OCI-LY3 (cell line): ENCODE results near the gene DNAJC22.
"Not testable (repeated sequence)": the region's sequence is repeated elsewhere in the genome, so short reads cannot be mapped to it uniquely, and the experiment has no call there.

Source experiments
- H2AFZ ChIP-seq: fragments of 200-600, 300-600 bp; shearing (Covaris generic); 2 replicates; pipeline ENCODE4 v1.6.0; 2014; ENCODE audit warnings: antibody characterized with exemption, low read depth, low read length
- H3K27ac ChIP-seq: fragments of 200-600, 300-600 bp; sonication (generic); 2 replicates; pipeline ENCODE4 v1.5.1; 2014; ENCODE audit warnings: mild to moderate bottlenecking, low read length, moderate library complexity, mixed read lengths
- H3K27me3 ChIP-seq: fragments of 200-600, 300-600 bp; sonication (generic); 2 replicates; pipeline ENCODE4 v1.6.1; 2014; ENCODE audit warnings: low read depth, low read length, mixed read lengths
- H3K36me3 ChIP-seq: fragments of 200-600, 300-600 bp; sonication (generic); replicated peaks from 2 replicates; pipeline ENCODE3; 2014; ENCODE audit warnings: low read depth, low read length, mixed read lengths
- H3K4me1 ChIP-seq: fragments of 300-600, 200-600 bp; sonication (generic); 2 replicates; pipeline ENCODE4 v1.6.1; 2014; ENCODE audit warnings: low read length, mixed read lengths
- H3K4me2 ChIP-seq: fragments of 200-600, 300-600 bp; sonication (generic); 2 replicates; pipeline ENCODE4 v1.6.1; 2014; ENCODE audit warnings: low read length, mixed read lengths
- H3K4me3 ChIP-seq: fragments of 300-600, 200-600 bp; sonication (generic); 2 replicates; pipeline ENCODE4 v1.5.1; 2014; ENCODE audit warnings: antibody characterized with exemption, mild to moderate bottlenecking, low read length, moderate library complexity
- H3K79me2 ChIP-seq: fragments of 300-600, 200-600 bp; shearing (Covaris generic); 2 replicates; pipeline ENCODE4 v1.6.1; 2014; ENCODE audit warnings: mild to moderate bottlenecking, low read length, mixed read lengths
- H3K9ac ChIP-seq: fragments of 300-600, 200-600 bp; shearing (Covaris generic); 2 replicates; pipeline ENCODE4 v1.6.0; 2014; ENCODE audit warnings: mild to moderate bottlenecking, low read length, moderate library complexity
- H3K9me3 ChIP-seq: fragments of 200-600, 300-600 bp; shearing (Covaris generic); 2 replicates; pipeline ENCODE4 v1.6.1; 2014; ENCODE audit warnings: low read length, mixed read lengths; ENCODE audit not compliant: insufficient read depth
- H4K20me1 ChIP-seq: fragments of 200-600, 300-600 bp; sonication (generic); 2 replicates; pipeline ENCODE4 v1.6.1; 2016; ENCODE audit warnings: low read length, mixed read lengths; ENCODE audit not compliant: insufficient read depth
- CTCF ChIP-seq: fragments of 200-600, 300-600 bp; sonication (generic); IDR thresholded peaks from 2 replicates; pipeline ENCODE4 v1.5.1; 2014; ENCODE audit warnings: antibody characterized with exemption, low read length, low read depth
- EZH2phosphoT487 ChIP-seq: fragments of 200-600 bp; shearing (Covaris generic); IDR thresholded peaks from 2 replicates; pipeline ENCODE4 v1.6.1; 2018; ENCODE audit warnings: antibody characterized with exemption, mixed run types, low read depth

DNAJC22 gene

GRCh38 chr12:49375406-49375805 lies 28.7 kb downstream of the DNAJC22 start:
- H2AFZ ChIP-seq: no peak overlapping the region
- TF ChIP-seq CTCF (no peak), EZH2phosphoT487 (no peak)
- peaks cover 5% of the 10 kb centered on the region for H3K4me1 ChIP-seq
- H3K27me3 ChIP-seq: no peaks in the 10 kb centered on the region
- H3K36me3 ChIP-seq: no peaks in the 10 kb centered on the region
- no peaks in the 10 kb centered on the region for H3K9me3 ChIP-seq
- H4K20me1 ChIP-seq: peaks cover 13% of the 10 kb centered on the region
- no peak overlapping the region for H3K9ac ChIP-seq
- H3K4me2 ChIP-seq: no peak overlapping the region
- no peak overlapping the region for H3K4me3 ChIP-seq
- peaks cover 49% of the 10 kb centered on the region for H3K79me2 ChIP-seq
- no peak overlapping the region for H3K27ac ChIP-seq

DNA sequence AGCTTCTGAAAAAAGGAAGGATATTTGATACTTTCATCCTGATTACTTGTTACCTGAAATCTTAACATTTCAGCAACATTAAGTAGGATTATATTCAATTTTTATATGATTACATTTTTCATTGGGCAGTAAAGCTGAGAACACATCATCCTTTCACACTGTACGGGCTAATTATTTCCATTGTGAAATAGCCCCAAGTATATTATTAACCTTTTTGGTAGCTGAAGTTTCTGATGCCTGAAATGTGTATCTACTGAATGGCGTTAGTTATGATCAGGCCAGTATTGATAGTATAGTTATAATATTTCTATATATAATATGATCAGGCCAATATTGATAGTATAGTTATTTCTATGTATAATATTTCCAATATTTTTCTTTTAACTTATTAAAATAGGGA lies 30.7 kb downstream of the DNAJC22 start:
- H2AFZ ChIP-seq: no peak overlapping the region
- H3K4me3 ChIP-seq: no peak overlapping the region
- H3K4me1 ChIP-seq: no peaks in the 10 kb centered on the region; the same call in 1 of the 2 replicates
- no peak overlapping the region for H3K9ac ChIP-seq
- H3K36me3 ChIP-seq: no peaks in the 10 kb centered on the region
- no peak overlapping the region for H3K27ac ChIP-seq
- peaks cover 12% of the 10 kb centered on the region; the same call in 1 of the 2 replicates for H4K20me1 ChIP-seq
- H3K4me2 ChIP-seq: no peak overlapping the region
- TF ChIP-seq EZH2phosphoT487 (no peak), CTCF (no peak)
- H3K27me3 ChIP-seq: no peaks in the 10 kb centered on the region
- no peaks in the 10 kb centered on the region for H3K9me3 ChIP-seq
- H3K79me2 ChIP-seq: peaks cover 44% of the 10 kb centered on the region

DNA sequence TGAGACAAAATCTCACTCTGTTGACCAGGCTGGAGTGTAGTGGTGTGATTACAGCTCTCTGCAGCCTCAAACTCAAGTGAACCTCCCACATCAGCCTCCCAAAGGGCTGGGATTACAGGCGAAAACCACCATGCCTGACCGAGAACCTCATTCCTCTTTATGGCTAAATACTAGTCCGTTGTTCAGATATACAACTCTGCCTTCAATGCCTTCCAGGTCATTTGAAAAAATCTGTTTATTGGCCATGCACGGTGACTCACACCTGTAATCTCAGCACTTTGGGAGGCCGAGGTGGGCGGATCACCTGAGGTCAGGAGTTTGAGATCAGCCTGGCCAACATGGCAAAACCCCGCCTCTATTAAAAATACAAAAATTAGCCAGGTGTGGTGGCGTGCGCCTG lies 33.5 kb downstream of the DNAJC22 start:
- not testable (repeated sequence) for H3K9me3 ChIP-seq, H2AFZ ChIP-seq, H3K36me3 ChIP-seq, H3K4me2 ChIP-seq, H3K27me3 ChIP-seq, H3K4me1 ChIP-seq, H3K27ac ChIP-seq, H3K9ac ChIP-seq, H3K4me3 ChIP-seq
- Histone ChIP-seq H4K20me1 (peaks cover 11% of the 10 kb centered on the region; the same call in 1 of the 2 replicates), H3K79me2 (peaks cover 32% of the 10 kb centered on the region)

- H3K79me2 ChIP-seq: peaks cover 11% of the 10 kb centered on the region; the same call in 1 of the 2 replicates
- H3K36me3 ChIP-seq: peaks cover 2% of the 10 kb centered on the region
- no peak overlapping the region for H3K27ac ChIP-seq
- H3K4me3 ChIP-seq: no peak overlapping the region
- TF ChIP-seq EZH2phosphoT487 (no peak), CTCF (no peak)
- no peaks in the 10 kb centered on the region for H4K20me1 ChIP-seq
- H3K4me2 ChIP-seq: no peak overlapping the region
- H3K9me3 ChIP-seq: no peaks in the 10 kb centered on the region
- no peaks in the 10 kb centered on the region for H3K4me1 ChIP-seq
- no peaks in the 10 kb centered on the region for H3K27me3 ChIP-seq
- no peak overlapping the region for H3K9ac ChIP-seq
- H2AFZ ChIP-seq: no peak overlapping the region
Observed at GRCh38 chr12:49388682-49389386, 42.1 kb downstream of the DNAJC22 start.
